H1 (cell line): ENCODE results near the gene FUT6.

Experiments used
- CEBPB ChIP-seq: IDR thresholded peaks from 2 replicates; pipeline ENCODE4 v1.6.1; 2012; ENCODE audit warnings: low read depth, low read length
- CHD1 ChIP-seq: IDR thresholded peaks from 2 replicates; pipeline ENCODE4 v1.6.1; 2012; ENCODE audit warnings: low read depth, low read length, improper control_type of control experiment
- EGR1 ChIP-seq: IDR thresholded peaks from 2 replicates; pipeline ENCODE4 v1.6.1; 2011; ENCODE audit warnings: low read depth, low read length, borderline replicate concordance
- EZH2 ChIP-seq: fragments of 200-600 bp; sonication (generic); IDR thresholded peaks from 2 replicates; pipeline ENCODE4 v1.7.1; 2012; ENCODE audit warnings: low read depth, mild to moderate bottlenecking, moderate library complexity, low read length, inconsistent platforms; ENCODE audit not compliant: severe bottlenecking
- HDAC2 ChIP-seq, 2 experiments: fragments of 300-600 bp in 1 of 2; sonication (generic) in 1 of 2; IDR thresholded peaks; 2 replicates each; pipeline ENCODE4 v1.6.1; 2011 to 2012; ENCODE audit warnings: low read depth in 2 of 2, low read length in 2 of 2, mild to moderate bottlenecking in 2 of 2, moderate library complexity in 2 of 2, borderline replicate concordance in 1 of 2, inconsistent platforms in 1 of 2
- JUND ChIP-seq: IDR thresholded peaks from 2 replicates; pipeline ENCODE4 v1.6.1; 2011; ENCODE audit warnings: mild to moderate bottlenecking, improper control_type of control experiment, low read length
- MAFK ChIP-seq: IDR thresholded peaks from 2 replicates; pipeline ENCODE4 v1.6.1; 2012; ENCODE audit warnings: low read depth, mild to moderate bottlenecking, improper control_type of control experiment, low read length
- POLR2A ChIP-seq, 2 experiments: IDR thresholded peaks; 1 replicate in 1 of 2; 2 replicates in 1 of 2; pipeline ENCODE4 v1.6.1; 2011; ENCODE audit warnings: low read depth in 2 of 2, low read length in 2 of 2, mild to moderate bottlenecking in 2 of 2; ENCODE audit errors: control extremely low read depth in 1 of 2
- POLR2AphosphoS5 ChIP-seq: IDR thresholded peaks from 2 replicates; pipeline ENCODE4 v1.6.1; 2011; ENCODE audit warnings: low read depth, low read length
- RAD21 ChIP-seq, 2 experiments: IDR thresholded peaks in 1 of 2; conservative IDR thresholded peaks in 1 of 2; 2 replicates each; pipeline ENCODE4 v1.6.1; 2011; ENCODE audit warnings: low read depth in 2 of 2, low read length in 2 of 2, improper control_type of control experiment in 1 of 2, inconsistent platforms in 1 of 2, mild to moderate bottlenecking in 1 of 2, moderate library complexity in 1 of 2
- SIN3A ChIP-seq, 2 experiments: IDR thresholded peaks in 1 of 2; conservative IDR thresholded peaks in 1 of 2; 2 replicates each; pipeline ENCODE4 v1.6.1; 2011 to 2012; ENCODE audit warnings: low read length in 2 of 2, improper control_type of control experiment in 1 of 2, low read depth in 1 of 2, mild to moderate bottlenecking in 1 of 2
- SP1 ChIP-seq: IDR thresholded peaks from 2 replicates; pipeline ENCODE4 v1.6.1; 2011; ENCODE audit warnings: low read depth, low read length
- USF2 ChIP-seq: IDR thresholded peaks from 2 replicates; pipeline ENCODE4 v1.6.1; 2011; ENCODE audit warnings: low read length, improper control_type of control experiment
- TF ChIP-seq, protein P1 (sequence below), 3 experiments: IDR thresholded peaks; 1 replicate in 2 of 3; 2 replicates in 1 of 3; pipeline versions ENCODE4 v1.5.1 to v1.6.1; 2011; ENCODE audit warnings: low read length in 3 of 3, mild to moderate bottlenecking in 3 of 3, inconsistent platforms in 2 of 3, low read depth in 1 of 3, moderate library complexity in 1 of 3; ENCODE audit not compliant: insufficient read depth in 1 of 3; ENCODE audit errors: control extremely low read depth in 1 of 3

- TF ChIP-seq POLR2AphosphoS5 (no peak), JUND (no peak), POLR2A (IDR thresholded peaks at IDR 0.05; ENCODE audit: control extremely low read depth in 1 of 2, low read depth in 2 of 2, low read length in 2 of 2) (no peak), EZH2 (no peak), SP1 (no peak; the same call in 1 of the 2 replicates), SIN3A (conservative IDR thresholded peaks at IDR 0.05 in 1 of 2, IDR thresholded peaks at IDR 0.05 in 1 of 2; ENCODE audit: low read depth in 1 of 2, low read length in 2 of 2) (no peak; a peak in 1 of 4 replicates), HDAC2 (IDR thresholded peaks at IDR 0.05; ENCODE audit: borderline replicate concordance in 1 of 2, low read depth in 2 of 2, low read length in 2 of 2) (peak; percentile 19 to 80; a peak in 1 of 4 replicates), CHD1 (no peak), EGR1 (no peak), CEBPB (no peak), USF2 (no peak), RAD21 (IDR thresholded peaks at IDR 0.05 in 1 of 2, conservative IDR thresholded peaks at IDR 0.05 in 1 of 2; ENCODE audit: low read depth in 2 of 2, low read length in 2 of 2) (peak; percentile 69 to 77), MAFK (no peak)
- TF ChIP-seq, protein P1, sequence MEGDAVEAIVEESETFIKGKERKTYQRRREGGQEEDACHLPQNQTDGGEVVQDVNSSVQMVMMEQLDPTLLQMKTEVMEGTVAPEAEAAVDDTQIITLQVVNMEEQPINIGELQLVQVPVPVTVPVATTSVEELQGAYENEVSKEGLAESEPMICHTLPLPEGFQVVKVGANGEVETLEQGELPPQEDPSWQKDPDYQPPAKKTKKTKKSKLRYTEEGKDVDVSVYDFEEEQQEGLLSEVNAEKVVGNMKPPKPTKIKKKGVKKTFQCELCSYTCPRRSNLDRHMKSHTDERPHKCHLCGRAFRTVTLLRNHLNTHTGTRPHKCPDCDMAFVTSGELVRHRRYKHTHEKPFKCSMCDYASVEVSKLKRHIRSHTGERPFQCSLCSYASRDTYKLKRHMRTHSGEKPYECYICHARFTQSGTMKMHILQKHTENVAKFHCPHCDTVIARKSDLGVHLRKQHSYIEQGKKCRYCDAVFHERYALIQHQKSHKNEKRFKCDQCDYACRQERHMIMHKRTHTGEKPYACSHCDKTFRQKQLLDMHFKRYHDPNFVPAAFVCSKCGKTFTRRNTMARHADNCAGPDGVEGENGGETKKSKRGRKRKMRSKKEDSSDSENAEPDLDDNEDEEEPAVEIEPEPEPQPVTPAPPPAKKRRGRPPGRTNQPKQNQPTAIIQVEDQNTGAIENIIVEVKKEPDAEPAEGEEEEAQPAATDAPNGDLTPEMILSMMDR (IDR thresholded peaks at IDR 0.05; ENCODE audit: control extremely low read depth in 1 of 3, insufficient read depth in 1 of 3, low read depth in 1 of 3, low read length in 3 of 3), result peak; percentile 85 to 89 (median 88)
These were observed 33.9 kb downstream of the FUT6 start for GRCh38 chr19:5805462-5806132.
